C4-2B (cell line): Measurements from ENCODE around the gene WNT3.

Source experiments
- CTCF ChIP-seq: fragments of 450-650 bp; conservative IDR thresholded peaks from 2 replicates; pipeline ENCODE4 v1.5.1; 2017; ENCODE audit warnings: mild to moderate bottlenecking
- ZFX ChIP-seq: fragments of 450-650 bp; IDR thresholded peaks from 2 replicates; pipeline ENCODE4 v1.6.1; 2017

DNA sequence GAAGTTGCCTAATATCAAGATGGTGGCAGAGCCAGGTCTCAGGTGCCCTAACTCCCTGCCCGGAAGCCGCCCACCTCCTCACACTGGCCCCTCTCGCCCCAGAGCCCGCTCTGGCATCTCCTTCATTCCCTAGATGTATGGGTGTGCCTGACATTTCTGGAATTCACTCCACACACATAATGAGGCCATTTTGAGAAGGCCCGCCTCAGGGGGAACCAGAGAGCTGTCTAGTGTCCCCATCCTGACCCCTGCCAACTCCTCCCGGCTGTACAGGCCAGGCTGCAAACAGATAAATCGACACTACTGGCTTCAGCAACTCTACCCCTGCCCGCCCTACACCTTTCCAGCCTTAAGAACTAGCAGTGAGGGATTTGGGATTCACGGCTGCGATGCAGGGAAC, 7.7 kb downstream of the WNT3 start:
- TF ChIP-seq CTCF (no peak), ZFX (no peak)
